ENCODE results near the gene CRMP1.

DNA sequence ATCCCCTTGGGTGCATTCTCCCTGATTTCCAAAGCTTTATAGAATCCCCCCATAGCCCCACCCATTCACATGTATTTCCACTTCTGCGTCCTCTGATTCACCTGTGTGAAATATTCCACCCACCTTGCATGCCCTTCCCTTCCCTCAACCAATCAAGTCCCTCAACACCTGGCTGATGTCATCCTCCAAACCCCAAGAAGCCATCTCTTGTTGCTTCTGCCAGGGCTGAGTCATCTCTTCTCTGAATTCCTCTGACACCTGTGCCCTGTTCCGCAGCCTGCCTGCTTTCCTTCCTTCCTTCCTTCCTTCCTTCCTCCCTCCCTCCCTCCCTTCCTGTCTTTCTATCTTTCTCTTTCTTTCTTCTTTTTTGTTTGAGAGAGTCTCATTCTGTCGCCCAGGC, 9.9 kb downstream of the CRMP1 start:
- TF ChIP-seq RCOR1 (IDR thresholded peaks at IDR 0.05; ENCODE audit: insufficient replicate concordance, low read length): no peak
- TF ChIP-seq, protein P1, sequence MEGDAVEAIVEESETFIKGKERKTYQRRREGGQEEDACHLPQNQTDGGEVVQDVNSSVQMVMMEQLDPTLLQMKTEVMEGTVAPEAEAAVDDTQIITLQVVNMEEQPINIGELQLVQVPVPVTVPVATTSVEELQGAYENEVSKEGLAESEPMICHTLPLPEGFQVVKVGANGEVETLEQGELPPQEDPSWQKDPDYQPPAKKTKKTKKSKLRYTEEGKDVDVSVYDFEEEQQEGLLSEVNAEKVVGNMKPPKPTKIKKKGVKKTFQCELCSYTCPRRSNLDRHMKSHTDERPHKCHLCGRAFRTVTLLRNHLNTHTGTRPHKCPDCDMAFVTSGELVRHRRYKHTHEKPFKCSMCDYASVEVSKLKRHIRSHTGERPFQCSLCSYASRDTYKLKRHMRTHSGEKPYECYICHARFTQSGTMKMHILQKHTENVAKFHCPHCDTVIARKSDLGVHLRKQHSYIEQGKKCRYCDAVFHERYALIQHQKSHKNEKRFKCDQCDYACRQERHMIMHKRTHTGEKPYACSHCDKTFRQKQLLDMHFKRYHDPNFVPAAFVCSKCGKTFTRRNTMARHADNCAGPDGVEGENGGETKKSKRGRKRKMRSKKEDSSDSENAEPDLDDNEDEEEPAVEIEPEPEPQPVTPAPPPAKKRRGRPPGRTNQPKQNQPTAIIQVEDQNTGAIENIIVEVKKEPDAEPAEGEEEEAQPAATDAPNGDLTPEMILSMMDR (conservative IDR thresholded peaks at IDR 0.05; ENCODE audit: low read depth, low read length): no peak
- no peak for TF ChIP-seq FOS (IDR thresholded peaks at IDR 0.05; ENCODE audit: low read depth, low read length)
